ENCODE data around the gene GTF2B. TPM values are rescaled to one million over a fixed set of nuclear protein-coding genes. Genes with fewer than 3 reads are reported as not detected.
"Not testable (repeated sequence)": the region's sequence is repeated elsewhere in the genome, so short reads cannot be mapped to it uniquely, and the experiment has no call there.

GTF2B gene
- total RNA-seq, 1 donor from 2014 or later, result 41.4 TPM

GRCh38 chr1:88880717-88881116 is 10.7 kb downstream of the GTF2B start:
- not testable (repeated sequence) for DNase-seq

GRCh38 chr1:88878731-88879130 is 12.6 kb downstream of the GTF2B start:
- DNase-seq, result no peak

DNA sequence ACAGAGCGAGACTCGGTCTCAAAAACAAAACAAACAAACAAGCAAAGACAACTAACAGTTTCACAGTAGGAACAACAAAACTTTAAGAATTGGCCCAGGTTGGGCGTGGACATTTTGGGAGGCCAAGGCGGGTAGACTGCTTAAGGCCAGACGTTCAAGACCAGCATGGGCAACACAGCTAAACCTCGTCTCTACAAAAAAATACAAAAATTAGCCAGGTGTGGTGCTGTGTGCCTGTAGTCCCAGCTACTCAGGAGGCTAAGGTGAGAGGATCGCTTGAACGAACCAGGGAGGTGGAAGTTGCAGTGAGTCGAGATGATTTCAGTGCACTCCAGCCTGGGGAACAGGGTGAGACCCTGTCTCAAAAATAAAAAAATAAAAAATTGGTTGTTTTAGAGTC is 13.5 kb downstream of the GTF2B start:
- DNase-seq, result no peak

DNA sequence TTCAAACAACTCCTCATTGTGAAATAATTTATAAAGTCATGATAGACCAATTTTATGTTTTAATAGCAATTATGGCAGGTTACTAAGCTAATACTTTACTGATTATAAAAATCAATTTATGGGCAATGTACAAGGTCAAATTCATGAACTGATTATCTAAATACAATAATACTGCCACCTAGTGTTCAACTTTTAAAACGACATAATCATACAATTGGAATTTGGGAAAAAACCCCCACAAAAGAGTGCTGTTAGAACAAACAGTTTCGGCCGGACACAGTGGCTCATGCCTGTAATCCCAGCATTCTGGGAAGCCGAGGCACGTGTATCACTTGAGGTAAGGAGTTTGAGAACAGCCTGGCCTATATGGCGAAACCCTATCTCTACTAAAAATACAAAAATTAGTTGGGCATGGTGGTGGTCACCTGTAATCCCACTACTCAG is 14.0 kb downstream of the GTF2B start:
- DNase-seq, result peak; percentile 54

DNA sequence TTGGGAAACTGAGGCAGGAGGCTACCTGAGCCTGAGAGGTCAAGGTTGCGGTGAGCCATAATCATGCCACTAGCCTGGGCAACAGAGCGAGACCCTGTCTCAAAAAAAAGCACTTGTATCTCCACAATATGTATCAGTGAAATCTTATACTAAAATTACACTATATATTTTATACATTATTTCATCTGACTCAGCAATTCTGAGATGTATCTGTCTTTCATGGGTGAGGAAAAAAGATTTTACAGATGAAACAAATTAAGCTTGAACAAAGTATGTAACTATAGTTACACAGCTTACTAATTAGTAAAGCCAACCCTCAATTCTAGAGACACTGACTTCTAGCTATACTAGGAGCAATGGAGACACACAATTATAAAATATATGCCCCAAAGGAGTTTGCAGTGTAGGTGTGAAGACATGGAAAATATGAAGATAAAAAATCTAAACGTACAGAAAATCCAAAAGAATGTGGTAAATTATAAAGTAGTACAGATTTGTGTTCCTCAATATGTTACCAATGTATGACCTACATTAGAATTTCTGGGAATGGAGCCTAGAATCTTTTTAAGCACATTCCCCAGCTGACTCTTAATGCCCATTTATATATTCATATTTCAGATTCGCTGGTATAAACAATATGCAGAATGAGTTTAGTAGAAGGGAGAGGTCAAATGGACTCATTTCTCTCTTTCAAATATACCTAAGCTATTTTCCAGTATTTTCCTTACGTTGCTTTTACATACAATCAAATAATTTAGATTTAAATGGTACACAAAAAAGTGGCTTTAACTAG is 14.6 kb downstream of the GTF2B start:
- DNase-seq, result no peak

GRCh38 chr1:88875595-88875994 is 15.8 kb downstream of the GTF2B start:
- no peak for DNase-seq

- DNase-seq, result no peak
These were observed 17.5 kb downstream of the GTF2B start for GRCh38 chr1:88873737-88874349.

DNA sequence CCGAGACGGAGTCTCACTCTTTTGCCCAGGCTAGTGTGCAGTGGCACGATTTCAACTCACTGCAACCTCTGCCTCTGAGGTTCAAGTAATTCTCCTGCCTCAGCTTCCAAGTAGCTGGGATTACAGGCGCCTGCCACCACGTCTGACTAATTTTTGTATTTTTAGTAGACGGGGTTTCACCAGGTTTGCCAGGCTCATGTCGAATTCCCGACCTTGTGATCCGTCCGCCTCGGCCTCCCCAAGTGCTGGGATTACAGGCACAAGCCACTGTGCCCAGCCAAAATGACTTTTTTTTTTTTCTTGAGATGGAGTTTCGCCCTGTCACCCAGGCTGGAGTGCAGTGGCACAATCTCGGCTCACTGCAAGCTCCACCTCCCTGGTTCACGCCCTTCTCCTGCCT is 21.7 kb downstream of the GTF2B start:
- not testable (repeated sequence) for DNase-seq

DNA sequence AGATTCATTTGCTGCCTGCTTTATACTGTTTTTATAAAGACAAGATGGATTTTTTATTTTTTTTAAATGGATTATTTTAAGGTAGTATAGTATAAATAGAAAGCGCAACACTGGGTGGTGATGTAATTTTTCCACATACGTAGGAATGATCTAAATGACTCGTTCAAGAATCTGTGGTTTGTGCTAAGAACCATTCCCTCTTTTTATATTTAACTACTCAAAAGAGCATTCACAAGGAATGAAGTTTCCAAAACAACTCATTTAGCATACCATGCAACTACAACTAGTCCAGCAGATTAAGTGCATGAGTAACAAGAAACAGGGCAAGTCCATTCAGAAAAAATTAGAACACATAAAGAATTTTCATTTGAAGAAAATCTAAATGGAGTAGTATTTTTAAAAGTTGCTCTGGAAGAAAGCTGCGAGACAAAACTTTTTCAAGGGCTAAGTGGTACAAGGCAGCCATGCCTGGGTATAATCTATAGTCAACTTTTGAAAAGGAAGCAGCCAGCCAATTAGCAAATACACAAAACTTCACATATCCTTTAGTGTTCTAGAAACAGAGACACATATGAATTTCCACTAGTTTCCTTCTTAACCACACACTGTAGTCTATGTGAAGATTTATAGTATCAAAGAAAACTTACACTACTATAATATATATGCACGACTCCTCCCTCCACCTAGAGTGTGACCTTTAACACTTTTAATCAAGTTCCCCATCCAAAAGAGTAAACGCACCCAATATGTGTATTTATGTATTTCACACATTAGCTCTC is 23.4 kb downstream of the GTF2B start:
- DNase-seq, result no peak

- DNase-seq, result no peak
These were observed 39.9 kb downstream of the GTF2B start for GRCh38 chr1:88851303-88852063.

DNA sequence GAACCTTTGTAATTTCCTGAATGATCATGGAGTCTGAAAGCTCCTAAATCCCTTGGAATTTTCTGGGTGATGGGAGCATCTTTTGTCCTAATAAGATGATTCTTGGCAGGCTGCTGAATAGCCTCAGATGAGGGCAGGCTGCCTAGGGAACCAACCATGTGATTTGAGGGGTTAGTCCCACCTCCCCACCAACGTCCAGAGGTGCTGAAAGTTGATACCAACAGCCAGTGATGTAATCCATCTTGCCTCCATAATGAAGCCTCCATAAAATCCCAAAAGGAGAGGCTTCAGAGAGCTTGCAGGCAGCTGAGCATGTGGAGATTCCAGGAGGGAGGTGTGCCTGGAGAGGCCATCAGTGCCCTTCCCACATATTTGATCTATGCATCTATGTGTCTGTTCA is 43.7 kb downstream of the GTF2B start:
- no peak for DNase-seq

GRCh38 chr1:88825721-88826120 is 65.6 kb downstream of the GTF2B start:
- no peak for DNase-seq

GRCh38 chr1:88819642-88820041 is 71.7 kb downstream of the GTF2B start:
- not testable (repeated sequence) for DNase-seq

DNA sequence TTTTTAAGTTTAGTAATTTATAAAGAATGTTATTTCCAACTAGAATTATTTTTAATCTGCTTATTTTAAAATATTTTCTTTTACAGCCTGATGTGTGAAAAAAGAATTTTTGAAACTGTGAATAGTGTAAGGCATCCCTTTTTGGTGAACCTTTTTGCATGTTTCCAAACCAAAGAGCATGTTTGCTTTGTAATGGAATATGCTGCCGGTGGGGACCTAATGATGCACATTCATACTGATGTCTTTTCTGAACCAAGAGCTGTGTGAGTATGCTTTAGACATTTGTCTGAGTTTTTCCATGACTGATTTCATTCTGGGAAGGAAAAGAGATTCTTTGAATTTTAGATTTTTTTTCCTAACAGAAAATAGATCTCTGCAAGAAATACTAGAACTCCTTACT is 77.9 kb downstream of the GTF2B start:
- no peak for DNase-seq

- no peak for DNase-seq
These were observed 79.0 kb downstream of the GTF2B start for GRCh38 chr1:88812366-88812765.

DNA sequence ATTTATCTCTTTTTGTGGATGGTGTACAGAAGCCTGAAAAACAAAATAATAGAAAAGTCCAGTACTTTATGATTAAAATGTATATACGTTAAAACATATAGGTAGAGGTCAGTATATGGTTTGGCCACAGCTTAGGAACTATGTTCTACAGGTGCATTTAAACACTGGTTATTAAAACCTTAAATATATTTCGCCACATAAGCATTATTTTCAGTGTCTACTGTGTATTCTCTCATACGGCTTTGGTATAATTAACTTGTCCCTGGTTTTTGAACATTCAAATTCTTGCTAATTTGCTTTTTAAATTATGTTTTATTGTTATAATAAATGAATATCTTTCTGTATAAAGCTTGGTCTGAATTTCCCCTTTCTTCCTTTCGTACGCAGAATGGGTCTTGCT is 87.9 kb downstream of the GTF2B start:
- DNase-seq, result no peak

DNA sequence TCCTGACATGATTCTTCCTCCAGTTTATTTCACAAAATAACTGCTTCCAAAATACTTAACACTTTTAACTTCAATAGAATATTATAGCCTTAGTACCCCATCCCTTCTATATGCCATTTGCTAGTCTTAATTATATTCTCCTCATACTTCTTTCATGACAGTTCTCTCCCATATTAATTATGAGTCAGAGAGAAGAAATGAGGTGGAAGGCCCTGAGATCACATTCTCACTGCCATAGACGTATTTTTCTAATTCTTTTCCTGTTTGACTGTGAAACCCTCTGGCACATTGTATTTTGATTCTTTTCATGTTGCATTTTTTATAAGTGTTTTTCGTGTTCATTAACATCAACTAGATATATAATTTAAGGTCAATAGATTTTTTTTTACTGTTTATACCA is 88.4 kb downstream of the GTF2B start:
- DNase-seq, result peak; percentile 47

Other genes starting within 250 kb of the GTF2B start
- gene PKN2, start 207.3 kb downstream of the GTF2B start, total RNA-seq, result 29.6 and 45.5 TPM in 2 replicates
- gene KYAT3, start 101.1 kb upstream of the GTF2B start, total RNA-seq, result 15.5 and 45.0 TPM in 2 replicates
- 10.0 and 14.3 TPM in 2 replicates for gene RBMXL1, start 101.1 kb upstream of the GTF2B start, total RNA-seq
- gene GBP3, start 131.3 kb upstream of the GTF2B start, total RNA-seq, result 33.4 and 33.6 TPM in 2 replicates
- gene GBP1, start 173.6 kb upstream of the GTF2B start, total RNA-seq, result 24.8 and 27.6 TPM in 2 replicates
- gene GBP2, start 234.5 kb upstream of the GTF2B start, total RNA-seq, result 65.9 and 97.0 TPM in 2 replicates

All from dermis blood vessel endothelial cell (primary cell).